ENCODE results near the gene SGTA. TPM values are rescaled to one million over a fixed set of nuclear protein-coding genes. Genes with fewer than 3 reads are reported as not detected.

The SGTA gene
- total RNA-seq, 1 donor from 2014 or later = 49.1 TPM

- DNase-seq (ENCODE audit: low read depth, low spot score) = no peak
These were observed 11.0 kb downstream of the SGTA start for GRCh38 chr19:2771786-2772674.

GRCh38 chr19:2770055-2771013, 12.7 kb downstream of the SGTA start:
- DNase-seq (ENCODE audit: low read depth, low spot score) = no peak

- DNase-seq (ENCODE audit: low read depth, low spot score) = no peak
These were observed 13.9 kb downstream of the SGTA start for GRCh38 chr19:2769218-2769617.

- DNase-seq (ENCODE audit: low read depth, low spot score) = no peak
These were observed 14.5 kb downstream of the SGTA start for GRCh38 chr19:2768365-2769132.

GRCh38 chr19:2767688-2768087, 15.4 kb downstream of the SGTA start:
- no peak for DNase-seq (ENCODE audit: low read depth, low spot score)

- no peak for DNase-seq (ENCODE audit: low read depth, low spot score)
These were observed 16.3 kb downstream of the SGTA start for GRCh38 chr19:2766594-2767372.

- DNase-seq (ENCODE audit: low read depth, low spot score) = no peak
These were observed 17.7 kb downstream of the SGTA start for GRCh38 chr19:2765376-2765775.

GRCh38 chr19:2764945-2765344, 18.1 kb downstream of the SGTA start:
- no peak for DNase-seq (ENCODE audit: low read depth, low spot score)

- no peak for DNase-seq (ENCODE audit: low read depth, low spot score)
These were observed 19.4 kb downstream of the SGTA start for GRCh38 chr19:2763687-2764086.

GRCh38 chr19:2762783-2763496, 20.1 kb downstream of the SGTA start:
- DNase-seq (ENCODE audit: low read depth, low spot score) = no peak

GRCh38 chr19:2761876-2762782, 20.9 kb downstream of the SGTA start:
- DNase-seq (ENCODE audit: low read depth, low spot score) = no peak

- DNase-seq (ENCODE audit: low read depth, low spot score) = no peak
These were observed 21.8 kb downstream of the SGTA start for GRCh38 chr19:2761309-2761677.

- DNase-seq (ENCODE audit: low read depth, low spot score) = no peak
These were observed 23.1 kb downstream of the SGTA start for GRCh38 chr19:2759965-2760364.

- DNase-seq (ENCODE audit: low read depth, low spot score) = no peak
These were observed 23.7 kb downstream of the SGTA start for GRCh38 chr19:2759362-2759761.

GRCh38 chr19:2758601-2759313, 24.3 kb downstream of the SGTA start:
- no peak for DNase-seq (ENCODE audit: low read depth, low spot score)

GRCh38 chr19:2756921-2757881, 25.9 kb downstream of the SGTA start:
- DNase-seq (ENCODE audit: low read depth, low spot score) = no peak

GRCh38 chr19:2756477-2756876, 26.6 kb downstream of the SGTA start:
- DNase-seq (ENCODE audit: low read depth, low spot score) = no peak
